ENCODE measurements around the gene FGF5. TPM values are rescaled to one million over a fixed set of nuclear protein-coding genes. Genes with fewer than 3 reads are reported as not detected.

FGF5 gene
- total RNA-seq, 1 experiment from 2014 or later, result not detected

DNA sequence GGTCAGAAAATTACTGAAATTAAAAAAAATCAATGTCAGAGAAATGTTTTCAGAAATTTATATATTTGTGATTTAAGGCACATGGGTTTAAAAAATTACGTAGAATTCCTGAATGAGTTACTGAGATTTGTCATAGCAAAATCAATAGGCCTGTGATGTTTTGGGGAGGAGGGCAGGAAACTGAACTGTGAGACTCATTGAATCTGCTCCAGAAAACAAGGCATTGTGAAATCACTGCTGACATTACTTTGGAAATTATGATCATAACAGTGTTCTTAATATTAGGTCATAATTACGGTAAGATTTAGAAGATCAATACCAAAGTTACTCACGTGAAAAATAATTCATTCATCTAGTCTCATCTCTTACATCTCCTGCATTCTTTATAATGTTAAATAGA is 5.3 kb downstream of the FGF5 start:
- ATAC-seq, result no peak
- Histone ChIP-seq H3K4me3 (replicated peaks in 1 of 2; ENCODE audit: low read depth in 1 of 2, low read length in 2 of 2) (no peak overlapping the region), H3K27ac (ENCODE audit: low read depth, low read length) (no peak overlapping the region), H3K9ac (ENCODE audit: low read length) (no peak overlapping the region), H3K9me2 (ENCODE audit: insufficient read depth) (no peaks in the 10 kb centered on the region), H3K9me3 (ENCODE audit: control insufficient read depth in 1 of 2, insufficient read depth in 1 of 2, low read depth in 1 of 2, low read length in 2 of 2) (no peaks in the 10 kb centered on the region), H2AFZ (ENCODE audit: low read depth, low read length, poor library complexity, severe bottlenecking) (no peak overlapping the region), H3K4me2 (ENCODE audit: low read length) (no peak overlapping the region), H3K27me3 (ENCODE audit: insufficient read depth, low read length) (peaks cover 51% of the 10 kb centered on the region), H3K79me2 (ENCODE audit: insufficient read depth, low read length) (no peaks in the 10 kb centered on the region), H4K20me1 (ENCODE audit: insufficient read depth) (no peaks in the 10 kb centered on the region; the same call in 1 of the 2 replicates), H3K4me1 (ENCODE audit: control insufficient read depth in 1 of 2, insufficient read depth in 2 of 2, low read length in 2 of 2) (no peaks in the 10 kb centered on the region), H3K36me3 (ENCODE audit: control insufficient read depth in 1 of 2, insufficient read depth in 2 of 2, low read length in 2 of 2) (no peaks in the 10 kb centered on the region)
- ChIA-PET POLR2A (no interaction called here), CTCF (no interaction called here), RAD21 (ENCODE audit: low non-redundant PET in 1 of 2, low total read pairs in 2 of 2, uncharacterized antibody in 2 of 2, unreplicated experiment in 2 of 2) (no interaction called here)
- TF ChIP-seq ELF1 (IDR thresholded peaks at IDR 0.05; ENCODE audit: borderline replicate concordance, low read depth) (no peak), RAD21 (IDR thresholded peaks at IDR 0.05; ENCODE audit: low read depth) (no peak), EZH2phosphoT487 (IDR thresholded peaks at IDR 0.05; ENCODE audit: borderline replicate concordance) (no peak), SP1 (IDR thresholded peaks at IDR 0.05; ENCODE audit: low read depth) (no peak), SIN3A (IDR thresholded peaks at IDR 0.05; ENCODE audit: low read depth) (no peak), SRF (IDR thresholded peaks at IDR 0.05; ENCODE audit: low read depth) (no peak), POLR2AphosphoS5 (IDR thresholded peaks at IDR 0.05; ENCODE audit: low read depth, low read length) (no peak), YY1 (IDR thresholded peaks at IDR 0.05; ENCODE audit: extremely low read depth, insufficient replicate concordance, low read depth, low read length) (no peak), ZNF274 (IDR thresholded peaks at IDR 0.05; ENCODE audit: low read depth, low read length) (no peak), ZFX (IDR thresholded peaks at IDR 0.05) (no peak), TCF7L2 (IDR thresholded peaks at IDR 0.05; ENCODE audit: borderline replicate concordance, extremely low read depth, insufficient read depth, insufficient read length) (no peak), EGR1 (IDR thresholded peaks at IDR 0.05; ENCODE audit: low read depth) (no peak), JUND (IDR thresholded peaks at IDR 0.05) (no peak), POLR2A (IDR thresholded peaks at IDR 0.05; ENCODE audit: borderline replicate concordance, extremely low read depth, insufficient read depth, insufficient read length) (no peak), FOSL1 (IDR thresholded peaks at IDR 0.05; ENCODE audit: low read depth) (no peak)
- TF ChIP-seq, protein P1, sequence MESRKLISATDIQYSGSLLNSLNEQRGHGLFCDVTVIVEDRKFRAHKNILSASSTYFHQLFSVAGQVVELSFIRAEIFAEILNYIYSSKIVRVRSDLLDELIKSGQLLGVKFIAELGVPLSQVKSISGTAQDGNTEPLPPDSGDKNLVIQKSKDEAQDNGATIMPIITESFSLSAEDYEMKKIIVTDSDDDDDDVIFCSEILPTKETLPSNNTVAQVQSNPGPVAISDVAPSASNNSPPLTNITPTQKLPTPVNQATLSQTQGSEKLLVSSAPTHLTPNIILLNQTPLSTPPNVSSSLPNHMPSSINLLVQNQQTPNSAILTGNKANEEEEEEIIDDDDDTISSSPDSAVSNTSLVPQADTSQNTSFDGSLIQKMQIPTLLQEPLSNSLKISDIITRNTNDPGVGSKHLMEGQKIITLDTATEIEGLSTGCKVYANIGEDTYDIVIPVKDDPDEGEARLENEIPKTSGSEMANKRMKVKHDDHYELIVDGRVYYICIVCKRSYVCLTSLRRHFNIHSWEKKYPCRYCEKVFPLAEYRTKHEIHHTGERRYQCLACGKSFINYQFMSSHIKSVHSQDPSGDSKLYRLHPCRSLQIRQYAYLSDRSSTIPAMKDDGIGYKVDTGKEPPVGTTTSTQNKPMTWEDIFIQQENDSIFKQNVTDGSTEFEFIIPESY (IDR thresholded peaks at IDR 0.05; ENCODE audit: extremely low read depth, insufficient replicate concordance, low read length), result no peak
- TF ChIP-seq, protein P2, sequence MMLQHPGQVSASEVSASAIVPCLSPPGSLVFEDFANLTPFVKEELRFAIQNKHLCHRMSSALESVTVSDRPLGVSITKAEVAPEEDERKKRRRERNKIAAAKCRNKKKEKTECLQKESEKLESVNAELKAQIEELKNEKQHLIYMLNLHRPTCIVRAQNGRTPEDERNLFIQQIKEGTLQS (IDR thresholded peaks at IDR 0.05), result no peak
- TF ChIP-seq, protein P3, sequence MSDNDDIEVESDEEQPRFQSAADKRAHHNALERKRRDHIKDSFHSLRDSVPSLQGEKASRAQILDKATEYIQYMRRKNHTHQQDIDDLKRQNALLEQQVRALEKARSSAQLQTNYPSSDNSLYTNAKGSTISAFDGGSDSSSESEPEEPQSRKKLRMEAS (IDR thresholded peaks at IDR 0.05), result no peak
- TF ChIP-seq, protein P4, sequence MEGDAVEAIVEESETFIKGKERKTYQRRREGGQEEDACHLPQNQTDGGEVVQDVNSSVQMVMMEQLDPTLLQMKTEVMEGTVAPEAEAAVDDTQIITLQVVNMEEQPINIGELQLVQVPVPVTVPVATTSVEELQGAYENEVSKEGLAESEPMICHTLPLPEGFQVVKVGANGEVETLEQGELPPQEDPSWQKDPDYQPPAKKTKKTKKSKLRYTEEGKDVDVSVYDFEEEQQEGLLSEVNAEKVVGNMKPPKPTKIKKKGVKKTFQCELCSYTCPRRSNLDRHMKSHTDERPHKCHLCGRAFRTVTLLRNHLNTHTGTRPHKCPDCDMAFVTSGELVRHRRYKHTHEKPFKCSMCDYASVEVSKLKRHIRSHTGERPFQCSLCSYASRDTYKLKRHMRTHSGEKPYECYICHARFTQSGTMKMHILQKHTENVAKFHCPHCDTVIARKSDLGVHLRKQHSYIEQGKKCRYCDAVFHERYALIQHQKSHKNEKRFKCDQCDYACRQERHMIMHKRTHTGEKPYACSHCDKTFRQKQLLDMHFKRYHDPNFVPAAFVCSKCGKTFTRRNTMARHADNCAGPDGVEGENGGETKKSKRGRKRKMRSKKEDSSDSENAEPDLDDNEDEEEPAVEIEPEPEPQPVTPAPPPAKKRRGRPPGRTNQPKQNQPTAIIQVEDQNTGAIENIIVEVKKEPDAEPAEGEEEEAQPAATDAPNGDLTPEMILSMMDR (IDR thresholded peaks at IDR 0.05 in 2 of 3, conservative IDR thresholded peaks at IDR 0.05 in 1 of 3; ENCODE audit: borderline replicate concordance in 1 of 3, insufficient read depth in 1 of 3, low read depth in 2 of 3, low read length in 2 of 3), result no peak
- intact Hi-C loops (cut with micrococcal nuclease), result no loop called here
- BruUV-seq (replicated peaks), result no TSS peak
- no peak for DNase-seq (ENCODE audit: low read depth, low spot score)
